Activated T-helper 2 cell treated with anti-CD3 and anti-CD28 coated beads, Interferon-gamma antibody, Interleukin-2, Interleukin-4, amounts not matched to agents 10 μg/mL and 5 μg/mL and 100 μg/mL, durations not matched to agents 14 hours and 24 hours and 36 hours (primary cell): ENCODE data around the gene LETMD1. TPM values are rescaled to one million over a fixed set of nuclear protein-coding genes. Genes with fewer than 3 reads are reported as not detected.
A peak's percentile ranks its signal among the peaks of the same experiment; 100 is the strongest.

Source experiments
- DNase-seq: peaks from one replicate; pipeline ENCODE4 v3.0.0; 2021; ENCODE audit warnings: low spot score
- H3K27ac Mint-ChIP-seq: one replicate; pipeline ENCODE4 v1.8.0; 2021; ENCODE audit warnings: mixed read lengths
- H3K27me3 Mint-ChIP-seq: one replicate; pipeline ENCODE4 v1.8.0; 2021; ENCODE audit warnings: low read depth, mixed read lengths
- H3K36me3 Mint-ChIP-seq: one replicate; pipeline ENCODE4 v1.8.0; 2021; ENCODE audit warnings: low read depth, mixed read lengths
- H3K4me1 Mint-ChIP-seq: one replicate; pipeline ENCODE4 v1.8.0; 2021; ENCODE audit warnings: low read depth, mixed read lengths
- H3K4me3 Mint-ChIP-seq: one replicate; pipeline ENCODE4 v1.8.0; 2021; ENCODE audit warnings: low read depth, mild to moderate bottlenecking, moderate library complexity, mixed read lengths
- H3K9me3 Mint-ChIP-seq: one replicate; pipeline ENCODE4 v1.8.0; 2021; ENCODE audit warnings: mixed read lengths
- intact Hi-C: fragments of 100-400 bp; cut with micrococcal nuclease; formaldehyde crosslinking; loops from one replicate; pipeline ENCODE4 v1.15.1; 2023
- total RNA-seq: library from RNA; stranded (reverse); gene quantifications from 2 replicates; pipeline ENCODE4 v1.2.3, GENCODE V29; 2022

Gene LETMD1
- total RNA-seq, 1 donor from 2014 or later: 63.1 TPM

DNA sequence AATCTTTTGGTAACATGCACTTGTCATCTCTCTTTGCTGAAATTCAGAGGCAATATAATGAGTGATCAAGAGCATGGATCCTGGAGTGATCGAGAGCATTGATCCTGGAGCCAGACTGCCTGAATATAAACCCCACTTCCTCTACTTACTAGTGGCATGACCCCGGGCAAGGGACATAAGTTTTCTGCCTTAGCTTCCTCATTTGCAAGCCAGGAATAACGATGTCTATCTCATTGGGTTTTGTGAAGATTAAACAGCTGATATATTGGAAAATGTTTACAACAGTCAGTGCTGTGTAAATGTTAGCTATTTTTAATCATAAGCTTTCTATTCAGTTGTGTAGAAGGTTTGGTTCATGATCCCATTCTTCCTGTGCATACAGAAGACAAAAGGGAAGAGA is 37.6 kb downstream of the LETMD1 start:
- Mint-ChIP-seq H3K4me1 (peaks cover 30% of the 10 kb centered on the region), H3K27ac (no peak overlapping the region), H3K27me3 (no peaks in the 10 kb centered on the region), H3K4me3 (no peak overlapping the region), H3K36me3 (peaks cover 20% of the 10 kb centered on the region), H3K9me3 (no peaks in the 10 kb centered on the region)
- no peak for DNase-seq
- intact Hi-C loops: loop anchor here (10.0 kb wide), 3 partner anchors 159 to 321 kb away; partner anchors contain the start of genes ATF1 and BIN2

- no peak for DNase-seq
- peak overlapping the region; percentile 25 for H3K27ac Mint-ChIP-seq
- no peak overlapping the region for H3K4me3 Mint-ChIP-seq
- H3K4me1 Mint-ChIP-seq: peaks cover 27% of the 10 kb centered on the region
- H3K27me3 Mint-ChIP-seq: no peaks in the 10 kb centered on the region
- peaks cover 25% of the 10 kb centered on the region for H3K36me3 Mint-ChIP-seq
- intact Hi-C loops: loop anchor here (10.0 kb wide), 3 partner anchors 158 to 322 kb away; partner anchors contain the start of genes ATF1 and BIN2
- no peaks in the 10 kb centered on the region for H3K9me3 Mint-ChIP-seq
Measured at GRCh38 chr12:51086933-51087332, 38.8 kb downstream of the LETMD1 start.

DNA sequence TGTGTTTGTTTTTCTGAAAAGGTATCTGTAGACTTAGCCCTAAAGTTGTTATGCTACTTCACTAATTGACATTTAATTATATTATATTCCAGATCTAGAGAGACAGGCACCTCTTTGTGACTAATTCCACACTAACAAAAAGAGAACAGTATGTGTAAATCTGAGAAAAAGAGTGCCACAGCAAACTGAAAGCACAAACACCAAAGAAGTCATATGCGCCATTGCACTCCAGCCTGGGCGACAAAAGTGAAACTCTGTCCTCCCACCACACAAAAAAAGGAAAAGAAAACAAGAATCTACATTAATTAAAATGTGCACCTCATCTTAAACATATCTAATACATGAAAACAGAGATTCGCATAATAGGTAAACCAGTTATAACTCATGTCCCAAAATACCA is 39.7 kb downstream of the LETMD1 start:
- Mint-ChIP-seq H3K9me3 (no peaks in the 10 kb centered on the region), H3K36me3 (peaks cover 19% of the 10 kb centered on the region), H3K27me3 (no peaks in the 10 kb centered on the region), H3K27ac (peak overlapping the region; percentile 72), H3K4me1 (peaks cover 19% of the 10 kb centered on the region), H3K4me3 (no peak overlapping the region)
- intact Hi-C loops: loop anchor here (10.0 kb wide), 3 partner anchors 157 to 323 kb away; partner anchors contain the start of genes ATF1 and BIN2
- DNase-seq: no peak

DNA sequence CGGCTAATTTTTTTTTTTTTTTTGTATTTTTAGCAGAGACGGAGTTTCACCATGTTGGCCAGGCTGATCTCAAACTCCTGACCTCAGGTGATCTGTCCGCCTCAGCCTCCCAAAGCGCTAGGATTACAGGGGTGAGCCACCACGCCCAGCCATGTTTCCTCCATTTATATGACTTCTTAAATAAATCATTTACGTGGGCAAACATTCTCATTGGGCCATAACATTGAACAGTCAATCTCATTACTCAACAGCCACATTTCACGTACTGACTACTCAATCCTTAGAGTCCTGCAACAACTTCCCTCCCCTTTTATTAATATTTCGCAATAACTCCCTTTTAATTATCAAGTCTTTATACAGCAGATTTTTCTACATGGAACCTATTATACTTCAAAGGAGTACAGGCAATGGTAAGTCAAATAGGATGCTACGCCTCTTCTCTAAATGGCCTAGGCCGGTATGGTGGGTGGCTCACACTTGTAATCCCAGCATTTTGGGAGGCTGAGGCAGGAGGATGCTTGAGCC is 42.6 kb downstream of the LETMD1 start:
- no peak for DNase-seq
- Mint-ChIP-seq H3K27ac (no peak overlapping the region), H3K4me3 (no peak overlapping the region), H3K36me3 (peaks cover 37% of the 10 kb centered on the region), H3K9me3 (no peaks in the 10 kb centered on the region), H3K4me1 (peaks cover 11% of the 10 kb centered on the region), H3K27me3 (no peaks in the 10 kb centered on the region)
- intact Hi-C loops: no loop called here

- no peak overlapping the region for H3K4me3 Mint-ChIP-seq
- no peaks in the 10 kb centered on the region for H3K27me3 Mint-ChIP-seq
- H3K4me1 Mint-ChIP-seq: peaks cover 2% of the 10 kb centered on the region
- no peak for DNase-seq
- no peaks in the 10 kb centered on the region for H3K9me3 Mint-ChIP-seq
- H3K36me3 Mint-ChIP-seq: peaks cover 69% of the 10 kb centered on the region
- intact Hi-C loops: no loop called here
- no peak overlapping the region for H3K27ac Mint-ChIP-seq
Measured at GRCh38 chr12:51098611-51099010, 50.5 kb downstream of the LETMD1 start.

DNA sequence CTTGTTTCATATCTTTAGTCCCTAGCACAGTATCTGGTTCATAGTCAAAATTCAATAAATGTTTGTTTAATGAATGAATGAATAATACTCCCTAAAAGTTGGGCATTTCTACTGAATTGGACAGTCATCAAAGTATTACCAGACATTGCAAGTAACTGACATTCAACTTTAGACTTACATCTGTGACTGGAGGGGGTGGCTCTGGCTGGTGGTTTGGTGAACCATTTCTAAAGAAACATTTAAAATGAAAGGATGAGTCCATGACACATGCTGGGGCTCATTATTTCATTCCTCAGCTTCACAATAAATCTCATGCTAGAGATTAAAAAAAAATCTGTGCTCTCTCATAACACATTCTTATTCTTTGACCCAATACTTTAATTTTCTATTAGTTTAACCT is 55.9 kb downstream of the LETMD1 start:
- intact Hi-C loops: no loop called here
- Mint-ChIP-seq H3K4me1 (peaks cover 10% of the 10 kb centered on the region), H3K27me3 (no peaks in the 10 kb centered on the region), H3K27ac (peak overlapping the region; percentile 84), H3K4me3 (peak overlapping the region; percentile 13), H3K9me3 (no peaks in the 10 kb centered on the region), H3K36me3 (peaks cover 69% of the 10 kb centered on the region)
- no peak for DNase-seq

DNA sequence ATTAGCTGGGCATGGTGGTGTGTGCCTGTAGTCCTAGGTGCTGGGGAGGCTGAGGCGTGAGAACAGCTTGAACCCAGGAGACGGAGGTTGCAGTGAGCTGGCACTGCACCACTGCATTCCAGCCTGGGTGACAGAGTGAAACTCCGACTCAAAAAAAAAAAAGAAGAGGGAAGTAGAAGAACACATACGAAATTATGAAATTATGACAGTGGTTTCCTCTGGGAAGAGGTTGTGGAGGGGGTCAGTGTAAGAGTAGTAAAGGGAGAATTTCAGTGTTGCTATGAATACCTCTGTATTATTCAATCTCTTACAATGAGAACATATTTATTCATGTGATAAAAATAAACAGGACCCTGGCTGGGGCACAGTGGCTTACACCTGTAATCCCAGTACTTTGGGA is 60.0 kb downstream of the LETMD1 start:
- intact Hi-C loops: no loop called here
- peaks cover 70% of the 10 kb centered on the region for H3K36me3 Mint-ChIP-seq

More for the DNA sequence above, 60.0 kb downstream of the LETMD1 start:
- no peak for DNase-seq
- Mint-ChIP-seq H3K9me3 (no peaks in the 10 kb centered on the region), H3K27me3 (no peaks in the 10 kb centered on the region), H3K27ac (no peak overlapping the region), H3K4me1 (peaks cover 10% of the 10 kb centered on the region), H3K4me3 (no peak overlapping the region)

Other genes with a start within 250 kb of the LETMD1 start
- not detected in 2 replicates for gene TMPRSS12, start 205.4 kb upstream of the LETMD1 start, total RNA-seq
- not detected in 2 replicates for gene HIGD1C, start 95.8 kb upstream of the LETMD1 start, total RNA-seq
- gene SLC11A2, start 21.9 kb upstream of the LETMD1 start, total RNA-seq: 56.6 and 62.9 TPM in 2 replicates
- gene CSRNP2, start 35.3 kb downstream of the LETMD1 start, total RNA-seq: 28.3 and 31.2 TPM in 2 replicates
- gene TFCP2, start 124.8 kb downstream of the LETMD1 start, total RNA-seq: 42.2 and 44.2 TPM in 2 replicates
- 4.9 and 5.5 TPM in 2 replicates for gene POU6F1, start 169.7 kb downstream of the LETMD1 start, total RNA-seq
- gene DAZAP2, start 190.5 kb downstream of the LETMD1 start, total RNA-seq: 151 and 152 TPM in 2 replicates
- gene SMAGP, start 222.1 kb downstream of the LETMD1 start, total RNA-seq: 0.44 TPM in 1 of 2 replicates, not detected in the other